Thoracic aorta endothelial cell (primary cell): ENCODE results near the gene TES. TPM values are rescaled to one million over a fixed set of nuclear protein-coding genes. Genes with fewer than 3 reads are reported as not detected.

Experiments
- total RNA-seq: library from RNA; depleted of rRNA; stranded (reverse); fragments of >200 nt; gene quantifications from 2 replicates; pipeline ENCODE4 v1.2.3, GENCODE V29; 2012

The TES gene, protein sequence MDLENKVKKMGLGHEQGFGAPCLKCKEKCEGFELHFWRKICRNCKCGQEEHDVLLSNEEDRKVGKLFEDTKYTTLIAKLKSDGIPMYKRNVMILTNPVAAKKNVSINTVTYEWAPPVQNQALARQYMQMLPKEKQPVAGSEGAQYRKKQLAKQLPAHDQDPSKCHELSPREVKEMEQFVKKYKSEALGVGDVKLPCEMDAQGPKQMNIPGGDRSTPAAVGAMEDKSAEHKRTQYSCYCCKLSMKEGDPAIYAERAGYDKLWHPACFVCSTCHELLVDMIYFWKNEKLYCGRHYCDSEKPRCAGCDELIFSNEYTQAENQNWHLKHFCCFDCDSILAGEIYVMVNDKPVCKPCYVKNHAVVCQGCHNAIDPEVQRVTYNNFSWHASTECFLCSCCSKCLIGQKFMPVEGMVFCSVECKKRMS
- 104 and 106 TPM in 2 replicates for total RNA-seq

DNA sequence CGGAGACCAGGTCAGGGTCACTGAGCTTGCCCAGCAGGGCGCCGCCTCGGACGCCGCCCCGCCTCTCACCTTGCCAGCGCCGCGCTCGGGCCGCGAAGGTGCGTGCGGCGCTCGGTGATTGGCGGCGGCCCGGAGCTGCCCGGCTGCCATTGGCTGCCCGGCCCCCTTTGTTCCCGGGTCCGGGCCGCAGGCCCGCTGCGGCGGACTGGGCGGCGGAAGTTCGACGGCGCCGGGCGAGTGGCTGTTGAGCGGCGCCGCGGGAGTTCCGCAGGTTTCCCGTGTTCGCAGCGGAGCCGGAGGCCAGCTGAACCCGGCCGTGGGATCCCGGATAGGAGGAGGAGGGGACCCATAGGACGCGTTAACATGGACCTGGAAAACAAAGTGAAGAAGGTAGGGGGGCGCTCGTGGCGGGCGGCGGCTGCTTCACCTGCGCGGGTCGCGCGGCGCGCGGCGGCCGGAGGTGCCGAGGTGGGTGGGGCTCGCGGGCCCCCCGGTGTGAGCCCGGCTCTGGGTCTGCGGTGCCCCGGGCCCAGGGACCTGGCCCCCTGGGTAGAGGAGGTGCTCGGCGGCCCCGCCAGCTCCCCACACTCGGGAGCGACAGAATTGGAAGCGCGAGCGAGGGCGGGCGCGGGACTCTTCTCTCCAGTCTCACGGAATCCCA is at the start of gene TES:
TES (plus strand) TSS at position 195 of the 661 bp plus-strand sequence; CDS start at position 364, 169 bp downstream.

Other genes with a start within 250 kb of the TES start
- 29.1 and 29.4 TPM in 2 replicates for gene TFEC, start 179.8 kb upstream of the TES start, total RNA-seq